Activated CD4-positive, alpha-beta T cell treated with anti-CD3 and anti-CD28 coated beads, Interleukin-2, Interleukin-4, amounts not matched to agents 100 ng/mL and 50 ng/mL, durations not matched to agents 16 hours and 8 hours (primary cell): ENCODE measurements around the gene MRPL1.
"Not testable (repeated sequence)": the region's sequence is repeated elsewhere in the genome, so short reads cannot be mapped to it uniquely, and the experiment has no call there.

Source experiments
- DNase-seq: peaks from one replicate; pipeline ENCODE4 v3.0.0-alpha.2; 2020; ENCODE audit warnings: low spot score

MRPL1 gene

GRCh38 chr4:77849278-77849965 lies 13.2 kb upstream of the MRPL1 start:
- no peak for DNase-seq

- peak; percentile 75 for DNase-seq
Measured at GRCh38 chr4:77852892-77853495, 9.6 kb upstream of the MRPL1 start.

GRCh38 chr4:77854431-77855111 lies 8.1 kb upstream of the MRPL1 start:
- peak; percentile 65 for DNase-seq

- no peak for DNase-seq
Measured at GRCh38 chr4:77856152-77856551, 6.5 kb upstream of the MRPL1 start.

- DNase-seq, result no peak
Measured at GRCh38 chr4:77859256-77859655, 3.4 kb upstream of the MRPL1 start.

GRCh38 chr4:77861495-77861894 lies 1.1 kb upstream of the MRPL1 start:
- peak; percentile 68 for DNase-seq

GRCh38 chr4:77863341-77863740 lies 711 bp downstream of the MRPL1 start:
- DNase-seq, result not testable (repeated sequence)

GRCh38 chr4:77865259-77865658 lies 2.6 kb downstream of the MRPL1 start:
- no peak for DNase-seq

- no peak for DNase-seq
Measured at GRCh38 chr4:77872723-77873445, 10.3 kb downstream of the MRPL1 start.

GRCh38 chr4:77877167-77877566 lies 14.5 kb downstream of the MRPL1 start:
- no peak for DNase-seq

GRCh38 chr4:77877771-77878565 lies 15.3 kb downstream of the MRPL1 start:
- no peak for DNase-seq

GRCh38 chr4:77880784-77881183 lies 18.2 kb downstream of the MRPL1 start:
- no peak for DNase-seq

GRCh38 chr4:77881460-77882295 lies 19.0 kb downstream of the MRPL1 start:
- no peak for DNase-seq

GRCh38 chr4:77893451-77893850 lies 30.8 kb downstream of the MRPL1 start:
- DNase-seq, result no peak

GRCh38 chr4:77899607-77900006 lies 37.0 kb downstream of the MRPL1 start:
- no peak for DNase-seq

GRCh38 chr4:77903186-77903585 lies 40.6 kb downstream of the MRPL1 start:
- DNase-seq, result no peak

- DNase-seq, result no peak
Measured at GRCh38 chr4:77905651-77906263, 43.1 kb downstream of the MRPL1 start.

GRCh38 chr4:77910676-77911075 lies 48.0 kb downstream of the MRPL1 start:
- DNase-seq, result no peak

GRCh38 chr4:77911091-77911490 lies 48.5 kb downstream of the MRPL1 start:
- DNase-seq, result no peak

- no peak for DNase-seq
Measured at GRCh38 chr4:77911842-77912450, 49.3 kb downstream of the MRPL1 start.
